Muscle layer of colon (tissue), 2 donors: Measurements from ENCODE around the gene BCKDK.
"Not testable (repeated sequence)": the region's sequence is repeated elsewhere in the genome, so short reads cannot be mapped to it uniquely, and the experiment has no call there.

Source experiments
- H3K27ac ChIP-seq: one replicate; pipeline ENCODE4 v1.7.0; 2013; ENCODE audit warnings: low read depth, mild to moderate bottlenecking, low read length, moderate library complexity
- H3K27me3 ChIP-seq, 2 donors: one replicate each; pipeline ENCODE4 v1.7.0; 2013; ENCODE audit warnings: low read length in 2 of 2, mild to moderate bottlenecking in 2 of 2; ENCODE audit not compliant: insufficient read depth in 2 of 2, control insufficient read depth in 1 of 2
- H3K36me3 ChIP-seq: one replicate; pipeline ENCODE4 v1.7.0; 2013; ENCODE audit warnings: mild to moderate bottlenecking, low read length; ENCODE audit not compliant: insufficient read depth
- H3K4me1 ChIP-seq: one replicate; pipeline ENCODE4 v1.7.0; 2013; ENCODE audit warnings: mild to moderate bottlenecking, low read length; ENCODE audit not compliant: insufficient read depth
- H3K4me3 ChIP-seq, 2 donors: one replicate each; pipeline ENCODE4 v1.7.0; 2013; ENCODE audit warnings: low read length in 2 of 2, low read depth in 1 of 2, mild to moderate bottlenecking in 1 of 2, moderate library complexity in 1 of 2
- H3K9ac ChIP-seq: one replicate; pipeline ENCODE4 v1.7.0; 2013; ENCODE audit warnings: low read length
- H3K9me3 ChIP-seq: one replicate; pipeline ENCODE4 v1.7.0; 2013; ENCODE audit warnings: mild to moderate bottlenecking, low read length
- donor health status: abdominal sarcoma.
- donor health status: Adenocarcinoma of cecum.

The BCKDK gene

DNA sequence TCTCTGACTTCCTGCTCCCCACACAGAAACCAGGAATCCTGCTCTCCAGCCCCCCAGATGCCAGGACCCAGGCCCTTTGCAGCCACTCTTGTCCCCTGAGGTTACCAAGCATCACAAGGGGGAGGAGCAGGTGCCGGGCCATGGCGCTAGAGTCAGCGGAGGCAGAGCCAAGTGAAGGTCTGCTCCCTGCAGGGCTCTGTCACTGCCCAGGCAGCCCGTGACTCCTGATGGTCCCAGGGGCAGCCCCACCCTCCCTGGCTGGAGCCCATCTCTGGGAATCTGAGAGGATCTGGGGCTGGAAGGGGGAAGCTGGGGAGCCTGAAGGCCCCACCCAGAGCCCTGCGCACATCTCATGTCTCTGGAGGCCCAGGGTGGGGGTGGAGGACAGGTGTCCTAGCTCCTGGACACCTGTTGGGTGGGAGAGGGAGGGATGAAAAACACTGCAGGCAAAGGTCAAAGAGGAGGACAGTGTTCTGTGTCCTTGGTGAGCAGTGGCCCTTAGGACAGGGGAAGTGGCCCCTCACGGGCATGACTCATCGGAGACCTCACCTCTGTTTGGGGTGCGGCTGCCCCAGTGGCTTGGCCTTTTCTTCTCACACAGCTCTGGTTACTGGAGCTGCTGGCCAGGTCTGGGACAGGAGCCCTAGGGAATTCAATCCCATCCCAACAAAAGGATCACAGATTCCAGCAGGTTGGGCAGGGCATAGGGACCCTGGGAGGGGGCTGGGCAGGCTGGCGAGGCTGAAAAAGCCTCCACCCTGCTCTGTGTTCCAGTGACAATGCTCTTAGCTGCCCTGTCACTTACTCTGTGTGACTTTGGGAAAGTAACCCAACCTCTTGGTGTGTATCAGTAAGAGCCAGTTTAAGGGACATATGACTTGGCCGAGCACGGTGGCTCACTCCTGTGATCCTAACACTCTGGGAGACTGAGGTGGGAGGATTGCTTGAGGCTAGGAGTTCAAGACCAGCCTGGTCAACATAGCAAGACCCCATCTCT is 42.0 kb downstream of the BCKDK start, which contains the start of gene PRSS36:
PRSS36 (minus strand) TSS at position 173 of the 997 bp plus-strand sequence; CDS start at position 142, 31 bp downstream.
- no peak within 1 kb of the TSS for H3K9ac ChIP-seq
- H3K9me3 ChIP-seq: no peaks in the 10 kb centered on the region
- H3K36me3 ChIP-seq: no peaks in the 10 kb centered on the region
- peaks cover 4 to 12% of the 10 kb centered on the region in 2 donors for H3K27me3 ChIP-seq
- no peak within 1 kb of the TSS for H3K4me3 ChIP-seq
- H3K27ac ChIP-seq: no peak within 1 kb of the TSS
- H3K4me1 ChIP-seq: no peaks in the 10 kb centered on the region

DNA sequence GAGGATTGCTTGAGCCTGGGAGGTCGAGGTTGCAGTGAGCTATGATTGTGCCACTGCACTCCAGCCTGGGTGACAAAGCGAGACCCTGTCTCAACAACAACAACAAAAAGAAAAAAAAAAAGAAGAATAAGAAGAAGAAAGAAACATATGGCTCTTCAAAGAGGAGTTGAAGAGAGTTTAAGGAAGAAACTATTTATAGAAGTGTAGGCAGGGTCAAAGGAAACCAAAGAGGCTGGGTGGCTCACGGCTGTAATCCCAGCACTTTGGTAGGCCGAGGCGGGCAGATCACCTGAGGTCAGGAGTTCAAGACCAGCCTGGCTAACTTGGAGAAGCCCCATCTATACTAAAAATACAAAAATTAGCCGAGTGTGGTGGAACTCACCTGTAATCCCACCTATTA is 42.8 kb downstream of the BCKDK start:
- H3K4me3 ChIP-seq, H3K27ac ChIP-seq, H3K9ac ChIP-seq, H3K9me3 ChIP-seq, H3K36me3 ChIP-seq, H3K4me1 ChIP-seq: not testable (repeated sequence)
- peaks cover 4 to 12% of the 10 kb centered on the region in 2 donors for H3K27me3 ChIP-seq

DNA sequence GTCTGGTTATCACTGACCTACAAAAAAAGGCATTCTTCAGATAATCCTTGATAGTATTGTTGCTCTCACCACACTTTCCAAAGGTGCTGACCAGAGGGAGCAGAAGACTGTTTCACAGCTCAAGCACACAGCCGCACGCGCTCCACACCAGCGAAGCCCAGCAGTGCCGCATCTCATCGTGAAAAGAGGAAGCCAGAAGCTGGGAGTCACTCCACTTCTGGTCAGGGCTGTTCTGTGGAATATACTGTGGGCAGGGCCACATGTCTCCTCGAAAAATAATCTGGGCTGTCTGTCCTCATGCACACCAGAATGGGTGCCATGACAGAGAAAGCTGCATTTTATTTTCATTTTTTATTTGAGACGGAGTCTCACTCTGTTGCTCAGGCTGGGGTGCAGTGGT is 49.0 kb downstream of the BCKDK start:
- no peaks in the 10 kb centered on the region for H3K36me3 ChIP-seq
- H3K9me3 ChIP-seq: no peaks in the 10 kb centered on the region
- no peak overlapping the region for H3K4me3 ChIP-seq
- H3K4me1 ChIP-seq: no peaks in the 10 kb centered on the region
- H3K9ac ChIP-seq: no peak overlapping the region
- no peak overlapping the region for H3K27ac ChIP-seq
- no peaks in the 10 kb centered on the region for H3K27me3 ChIP-seq
